GM12892 (cell line): ENCODE measurements around the gene SLC25A25.

ENCODE experiments used
- POLR2A ChIP-seq: IDR thresholded peaks from 2 replicates; pipeline ENCODE4 v1.6.1; 2011; ENCODE audit warnings: low read depth, low read length, control low read depth
- POLR2AphosphoS5 ChIP-seq: IDR thresholded peaks from 2 replicates; pipeline ENCODE4 v1.6.1; 2011; ENCODE audit warnings: low read depth, low read length, control low read depth
- TAF1 ChIP-seq: IDR thresholded peaks from 2 replicates; pipeline ENCODE4 v1.6.1; 2011; ENCODE audit warnings: low read depth, mild to moderate bottlenecking, control low read depth, low read length, borderline replicate concordance

- no peak for TF ChIP-seq POLR2A
- TF ChIP-seq TAF1, result no peak
- no peak for TF ChIP-seq POLR2AphosphoS5
Observed at GRCh38 chr9:128148509-128149000, 80.5 kb downstream of the SLC25A25 start.
